GM10248 (cell line): ENCODE measurements around the gene BMPR2.

ENCODE experiments used
- CTCF ChIA-PET: fragments of 300-600 bp; sonication (Branson Sonifier 250); formaldehyde crosslinking; extraction: SDS; loops from one replicate; lab custom pipeline; 2021; ENCODE audit warnings: antibody characterized with exemption; lab: Yijun Ruan, JAX
- POLR2A ChIA-PET: fragments of 350-650 bp; sonication (Branson Sonifier 250); formaldehyde crosslinking; extraction: SDS; loops from one replicate; lab custom pipeline; 2020; ENCODE audit warnings: antibody characterized with exemption; lab: Yijun Ruan, JAX
- DNase-seq: peaks from one replicate; pipeline ENCODE4 v3.0.0; 2012; ENCODE audit errors: extremely low spot score
- TF ChIP-seq, protein P1 (sequence below): IDR thresholded peaks from 2 replicates; pipeline ENCODE4 v1.5.1; 2012; ENCODE audit warnings: mild to moderate bottlenecking, low read depth; ENCODE audit errors: extremely low read depth, missing control alignments, control extremely low read depth

The BMPR2 gene

DNA sequence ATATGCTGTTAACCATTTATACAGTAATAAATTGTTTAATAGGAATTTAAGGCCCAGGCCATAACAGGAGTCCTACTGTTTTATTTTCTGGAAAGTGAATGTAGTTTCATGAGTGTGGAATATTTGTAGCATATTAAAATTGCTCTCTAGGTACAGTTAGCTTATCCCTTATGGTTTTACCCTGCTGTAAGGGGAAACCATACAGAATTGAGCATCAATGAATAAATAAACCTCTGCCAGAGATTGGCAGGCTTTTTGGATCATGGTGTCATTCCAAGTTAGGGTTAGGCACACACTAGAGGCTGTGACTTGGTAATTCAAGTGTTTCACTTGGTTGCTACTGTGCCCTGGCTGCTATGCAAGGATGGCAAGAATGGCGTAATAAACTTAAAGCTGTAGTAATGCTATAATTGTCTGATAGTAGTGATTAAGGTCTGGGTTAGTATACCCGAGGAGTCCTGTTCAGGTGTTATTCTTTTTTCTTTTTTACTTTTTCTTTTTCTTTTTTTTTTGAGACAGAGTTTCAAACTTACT, 30.4 kb downstream of the BMPR2 start:
- ChIA-PET CTCF (no interaction called here), POLR2A (no interaction called here)

DNA sequence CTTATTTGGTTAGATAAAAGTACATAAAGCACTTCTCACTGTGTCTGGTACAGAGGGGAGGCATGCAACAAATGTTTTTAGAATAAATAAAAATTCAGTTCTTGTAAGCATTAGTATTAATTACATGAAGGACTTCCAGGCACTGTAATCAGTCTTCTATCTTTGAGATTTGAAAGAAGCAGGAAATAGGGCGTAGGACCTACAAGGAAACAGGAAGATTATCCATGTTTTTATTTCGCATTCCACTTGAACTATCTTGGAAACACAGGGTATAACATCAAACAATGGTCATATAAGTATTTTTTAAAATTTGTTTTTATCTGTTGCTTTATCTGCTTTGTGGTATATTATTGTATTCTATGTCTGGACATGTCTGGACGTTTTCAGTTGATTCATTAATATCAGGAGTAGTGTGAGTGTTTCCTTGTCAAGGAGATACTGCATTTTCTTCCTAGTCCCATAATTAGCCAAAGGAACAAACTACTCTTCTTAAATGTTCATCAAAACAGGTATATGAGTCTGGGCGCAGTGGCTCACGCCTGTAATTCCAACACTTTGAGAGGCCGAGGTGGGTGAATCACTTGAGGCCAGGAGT, 32.5 kb downstream of the BMPR2 start:
- CTCF ChIA-PET = no interaction called here
- POLR2A ChIA-PET = no interaction called here
- TF ChIP-seq, protein P1, sequence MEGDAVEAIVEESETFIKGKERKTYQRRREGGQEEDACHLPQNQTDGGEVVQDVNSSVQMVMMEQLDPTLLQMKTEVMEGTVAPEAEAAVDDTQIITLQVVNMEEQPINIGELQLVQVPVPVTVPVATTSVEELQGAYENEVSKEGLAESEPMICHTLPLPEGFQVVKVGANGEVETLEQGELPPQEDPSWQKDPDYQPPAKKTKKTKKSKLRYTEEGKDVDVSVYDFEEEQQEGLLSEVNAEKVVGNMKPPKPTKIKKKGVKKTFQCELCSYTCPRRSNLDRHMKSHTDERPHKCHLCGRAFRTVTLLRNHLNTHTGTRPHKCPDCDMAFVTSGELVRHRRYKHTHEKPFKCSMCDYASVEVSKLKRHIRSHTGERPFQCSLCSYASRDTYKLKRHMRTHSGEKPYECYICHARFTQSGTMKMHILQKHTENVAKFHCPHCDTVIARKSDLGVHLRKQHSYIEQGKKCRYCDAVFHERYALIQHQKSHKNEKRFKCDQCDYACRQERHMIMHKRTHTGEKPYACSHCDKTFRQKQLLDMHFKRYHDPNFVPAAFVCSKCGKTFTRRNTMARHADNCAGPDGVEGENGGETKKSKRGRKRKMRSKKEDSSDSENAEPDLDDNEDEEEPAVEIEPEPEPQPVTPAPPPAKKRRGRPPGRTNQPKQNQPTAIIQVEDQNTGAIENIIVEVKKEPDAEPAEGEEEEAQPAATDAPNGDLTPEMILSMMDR = no peak
- DNase-seq = no peak

More for the DNA sequence above, 30.4 kb downstream of the BMPR2 start:
- TF ChIP-seq, protein P1 = no peak
- no peak for DNase-seq

GRCh38 chr2:202410092-202410491, 34.0 kb downstream of the BMPR2 start:
- ChIA-PET POLR2A (no interaction called here), CTCF (no interaction called here)
- DNase-seq = no peak
- TF ChIP-seq, protein P1 = no peak

- POLR2A ChIA-PET = no interaction called here
- TF ChIP-seq, protein P1 = no peak
- CTCF ChIA-PET = no interaction called here
- no peak for DNase-seq
Observed at GRCh38 chr2:202411097-202411496, 35.0 kb downstream of the BMPR2 start.

GRCh38 chr2:202418027-202418426, 41.9 kb downstream of the BMPR2 start:
- CTCF ChIA-PET = no interaction called here
- POLR2A ChIA-PET = no interaction called here
- TF ChIP-seq, protein P1 = no peak
- no peak for DNase-seq

DNA sequence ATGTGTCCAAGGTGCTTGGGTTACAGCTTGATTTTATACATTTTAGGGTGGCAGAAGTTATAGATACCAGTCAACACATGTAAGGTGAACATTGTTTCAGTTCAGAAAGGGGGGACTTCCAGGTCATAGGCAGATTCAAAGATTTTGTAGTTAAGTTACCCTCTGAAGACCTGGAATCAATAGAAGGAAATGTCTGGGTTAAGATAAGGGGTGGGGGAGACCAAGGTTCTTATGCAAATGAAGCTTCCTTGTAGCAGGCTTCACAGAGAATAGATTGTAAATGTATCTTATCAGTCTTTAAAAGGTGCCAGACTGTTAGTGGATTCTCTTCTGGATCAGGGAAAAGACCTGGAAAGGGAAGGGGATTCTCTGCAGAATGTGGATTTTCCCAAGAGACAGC, 42.4 kb downstream of the BMPR2 start:
- CTCF ChIA-PET = no interaction called here
- DNase-seq = no peak
- POLR2A ChIA-PET = no interaction called here
- TF ChIP-seq, protein P1 = no peak
